Fibroblast of upper back skin (primary cell): ENCODE results near the gene LCT.
"Not testable (repeated sequence)": the region's sequence is repeated elsewhere in the genome, so short reads cannot be mapped to it uniquely, and the experiment has no call there.

ENCODE experiments used
- DNase-seq: peaks from one replicate; pipeline ENCODE4 v3.0.0-alpha.2; 2013

LCT gene

GRCh38 chr2:135796606-135797005 lies 40.4 kb downstream of the LCT start:
- no peak for DNase-seq

- not testable (repeated sequence) for DNase-seq
These were observed 41.3 kb downstream of the LCT start for GRCh38 chr2:135795641-135796040.

- DNase-seq = no peak
These were observed 44.4 kb downstream of the LCT start for GRCh38 chr2:135792401-135793150.

GRCh38 chr2:135791418-135792190 lies 45.4 kb downstream of the LCT start:
- DNase-seq = peak; percentile 60

- DNase-seq = no peak
These were observed 46.6 kb downstream of the LCT start for GRCh38 chr2:135790423-135790822.

- peak; percentile 93 for DNase-seq
These were observed 50.2 kb downstream of the LCT start for GRCh38 chr2:135786823-135787222.

- DNase-seq = no peak
These were observed 52.0 kb downstream of the LCT start for GRCh38 chr2:135785032-135785431.

- DNase-seq = no peak
These were observed 53.5 kb downstream of the LCT start for GRCh38 chr2:135783439-135783838.

- DNase-seq = no peak
These were observed 54.8 kb downstream of the LCT start for GRCh38 chr2:135782231-135782630.

GRCh38 chr2:135776367-135776766 lies 60.6 kb downstream of the LCT start:
- no peak for DNase-seq

GRCh38 chr2:135775420-135775819 lies 61.6 kb downstream of the LCT start:
- no peak for DNase-seq

- DNase-seq = peak; percentile 20
These were observed 63.1 kb downstream of the LCT start for GRCh38 chr2:135773917-135774316.

GRCh38 chr2:135773319-135773718 lies 63.7 kb downstream of the LCT start:
- no peak for DNase-seq

- no peak for DNase-seq
These were observed 68.1 kb downstream of the LCT start for GRCh38 chr2:135768863-135769262.

- DNase-seq = no peak
These were observed 74.5 kb downstream of the LCT start for GRCh38 chr2:135762530-135762929.

GRCh38 chr2:135762022-135762421 lies 75.0 kb downstream of the LCT start:
- DNase-seq = no peak

GRCh38 chr2:135756692-135757091 lies 80.3 kb downstream of the LCT start:
- no peak for DNase-seq

GRCh38 chr2:135755573-135755972 lies 81.4 kb downstream of the LCT start:
- no peak for DNase-seq

- peak; percentile 80 for DNase-seq
These were observed 91.4 kb downstream of the LCT start for GRCh38 chr2:135745545-135745944.

GRCh38 chr2:135744760-135745314 lies 92.1 kb downstream of the LCT start:
- DNase-seq = peak; percentile 32

- DNase-seq = no peak
These were observed 93.1 kb downstream of the LCT start for GRCh38 chr2:135743860-135744259.

GRCh38 chr2:135742325-135742757 lies 94.6 kb downstream of the LCT start:
- DNase-seq = peak; percentile 38

GRCh38 chr2:135741395-135742324 lies 95.3 kb downstream of the LCT start, which contains the start of gene UBXN4:
UBXN4 (plus strand) TSS chr2:135741855; CDS start chr2:135741930, 75 bp downstream.
- DNase-seq = peak; percentile 99
